Measurements from ENCODE around the gene OPCML. TPM values are rescaled to one million over a fixed set of nuclear protein-coding genes. Genes with fewer than 3 reads are reported as not detected.

OPCML gene
- total and polyA plus RNA-seq, 4 donors, result under 0.01 to 0.01 TPM; not detected in 2

DNA sequence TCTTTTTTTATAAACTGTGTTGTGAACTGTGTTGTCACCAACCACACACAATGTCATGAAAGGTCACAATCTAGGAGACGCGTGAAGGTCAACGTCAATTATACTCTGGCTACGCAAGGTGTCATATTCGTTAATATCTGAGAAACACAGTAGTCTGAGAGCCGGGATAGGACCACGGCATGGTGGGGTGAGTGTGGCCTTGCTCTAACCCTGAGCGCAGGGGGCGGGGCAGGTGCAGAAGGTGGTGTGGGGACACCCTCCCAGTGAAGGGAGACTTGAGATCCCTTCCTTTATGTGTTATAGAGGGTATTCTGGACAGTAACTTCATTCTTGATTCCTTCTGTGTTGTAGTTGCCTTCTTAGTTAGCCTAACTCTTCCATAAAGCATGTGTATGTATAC is 883.0 kb downstream of the OPCML start:
- WGBS, result 95% methylated on average over 9 of the region's 9 CpGs

DNA sequence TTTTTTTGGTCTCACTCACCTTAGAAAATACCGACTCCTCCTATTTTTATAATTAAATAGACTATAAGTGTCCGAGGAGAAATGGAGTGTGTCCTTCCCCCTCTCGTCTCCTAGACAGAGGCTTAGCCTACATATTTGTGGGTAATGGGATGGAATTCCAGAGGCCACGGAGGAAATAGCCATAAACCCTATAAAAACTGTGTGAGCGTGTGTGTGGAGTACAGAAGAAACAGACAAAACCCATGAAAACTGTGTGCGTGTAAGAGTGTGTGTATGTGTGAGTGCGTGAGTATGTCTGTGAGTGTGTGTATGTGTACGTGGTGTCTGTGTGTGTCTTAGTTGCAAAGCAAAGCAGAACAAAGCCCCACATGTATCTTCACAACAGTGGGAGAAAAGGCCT is 883.5 kb downstream of the OPCML start:
- H3K36me3 ChIP-seq (ENCODE audit: control insufficient read depth in 4 of 4, insufficient read depth in 3 of 4, low read depth in 1 of 4, low read length in 3 of 4), result no peaks in the 10 kb centered on the region
- H3K4me3 ChIP-seq (ENCODE audit: low read depth in 1 of 3, low read length in 3 of 3), result no peak overlapping the region
- no peak overlapping the region for H3K9ac ChIP-seq (ENCODE audit: low read depth in 1 of 2, low read length in 2 of 2)
- no peaks in the 10 kb centered on the region for H3K27me3 ChIP-seq (ENCODE audit: control insufficient read depth in 4 of 4, insufficient read depth in 4 of 4, low read length in 3 of 4)
- H3K4me1 ChIP-seq (ENCODE audit: control insufficient read depth in 4 of 4, insufficient read depth in 4 of 4, low read length in 3 of 4), result no peaks in the 10 kb centered on the region
- H3K9me3 ChIP-seq (ENCODE audit: control insufficient read depth in 4 of 4, low read length in 3 of 4), result no peaks in the 10 kb centered on the region
- TF ChIP-seq FOXA1 (IDR thresholded peaks at IDR 0.05), result no peak
- TF ChIP-seq, protein P1, sequence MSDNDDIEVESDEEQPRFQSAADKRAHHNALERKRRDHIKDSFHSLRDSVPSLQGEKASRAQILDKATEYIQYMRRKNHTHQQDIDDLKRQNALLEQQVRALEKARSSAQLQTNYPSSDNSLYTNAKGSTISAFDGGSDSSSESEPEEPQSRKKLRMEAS (IDR thresholded peaks at IDR 0.05), result no peak
- no peak for DNase-seq (ENCODE audit: low spot score)
- WGBS, result 93% methylated on average over 8 of the region's 8 CpGs
- no peak overlapping the region for H3K27ac ChIP-seq (ENCODE audit: low read depth in 1 of 2, low read length in 2 of 2)

More for the DNA sequence above, 883.0 kb downstream of the OPCML start:
- Histone ChIP-seq H3K27me3 (ENCODE audit: control insufficient read depth in 4 of 4, insufficient read depth in 4 of 4, low read length in 3 of 4) (no peaks in the 10 kb centered on the region), H3K36me3 (ENCODE audit: control insufficient read depth in 4 of 4, insufficient read depth in 3 of 4, low read depth in 1 of 4, low read length in 3 of 4) (no peaks in the 10 kb centered on the region), H3K4me1 (ENCODE audit: control insufficient read depth in 4 of 4, insufficient read depth in 4 of 4, low read length in 3 of 4) (no peaks in the 10 kb centered on the region), H3K9ac (ENCODE audit: low read depth in 1 of 2, low read length in 2 of 2) (no peak overlapping the region), H3K9me3 (ENCODE audit: control insufficient read depth in 4 of 4, low read length in 3 of 4) (no peaks in the 10 kb centered on the region), H3K4me3 (ENCODE audit: low read depth in 1 of 3, low read length in 3 of 3) (no peak overlapping the region), H3K27ac (ENCODE audit: low read depth in 1 of 2, low read length in 2 of 2) (no peak overlapping the region)
- DNase-seq (ENCODE audit: low spot score), result no peak
- TF ChIP-seq RXRA (IDR thresholded peaks at IDR 0.05) (no peak), NR2F2 (IDR thresholded peaks at IDR 0.05) (no peak), GABPA (IDR thresholded peaks at IDR 0.05 in 1 of 2, conservative IDR thresholded peaks at IDR 0.05 in 1 of 2) (no peak), SP1 (IDR thresholded peaks at IDR 0.05) (no peak), TAF1 (conservative IDR thresholded peaks at IDR 0.05) (no peak), RAD21 (IDR thresholded peaks at IDR 0.05) (no peak), FOXA1 (IDR thresholded peaks at IDR 0.05) (no peak), EGR1 (IDR thresholded peaks at IDR 0.05; ENCODE audit: low read depth in 2 of 2) (no peak), JUND (IDR thresholded peaks at IDR 0.05) (no peak), YY1 (IDR thresholded peaks at IDR 0.05) (no peak), HNF4A (conservative IDR thresholded peaks at IDR 0.05) (no peak), FOXA2 (IDR thresholded peaks at IDR 0.05) (no peak), HNF4G (IDR thresholded peaks at IDR 0.05) (no peak)
- TF ChIP-seq, protein P1 (IDR thresholded peaks at IDR 0.05), result no peak
- TF ChIP-seq, protein P2, sequence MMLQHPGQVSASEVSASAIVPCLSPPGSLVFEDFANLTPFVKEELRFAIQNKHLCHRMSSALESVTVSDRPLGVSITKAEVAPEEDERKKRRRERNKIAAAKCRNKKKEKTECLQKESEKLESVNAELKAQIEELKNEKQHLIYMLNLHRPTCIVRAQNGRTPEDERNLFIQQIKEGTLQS (IDR thresholded peaks at IDR 0.05), result no peak
- TF ChIP-seq, protein P3, sequence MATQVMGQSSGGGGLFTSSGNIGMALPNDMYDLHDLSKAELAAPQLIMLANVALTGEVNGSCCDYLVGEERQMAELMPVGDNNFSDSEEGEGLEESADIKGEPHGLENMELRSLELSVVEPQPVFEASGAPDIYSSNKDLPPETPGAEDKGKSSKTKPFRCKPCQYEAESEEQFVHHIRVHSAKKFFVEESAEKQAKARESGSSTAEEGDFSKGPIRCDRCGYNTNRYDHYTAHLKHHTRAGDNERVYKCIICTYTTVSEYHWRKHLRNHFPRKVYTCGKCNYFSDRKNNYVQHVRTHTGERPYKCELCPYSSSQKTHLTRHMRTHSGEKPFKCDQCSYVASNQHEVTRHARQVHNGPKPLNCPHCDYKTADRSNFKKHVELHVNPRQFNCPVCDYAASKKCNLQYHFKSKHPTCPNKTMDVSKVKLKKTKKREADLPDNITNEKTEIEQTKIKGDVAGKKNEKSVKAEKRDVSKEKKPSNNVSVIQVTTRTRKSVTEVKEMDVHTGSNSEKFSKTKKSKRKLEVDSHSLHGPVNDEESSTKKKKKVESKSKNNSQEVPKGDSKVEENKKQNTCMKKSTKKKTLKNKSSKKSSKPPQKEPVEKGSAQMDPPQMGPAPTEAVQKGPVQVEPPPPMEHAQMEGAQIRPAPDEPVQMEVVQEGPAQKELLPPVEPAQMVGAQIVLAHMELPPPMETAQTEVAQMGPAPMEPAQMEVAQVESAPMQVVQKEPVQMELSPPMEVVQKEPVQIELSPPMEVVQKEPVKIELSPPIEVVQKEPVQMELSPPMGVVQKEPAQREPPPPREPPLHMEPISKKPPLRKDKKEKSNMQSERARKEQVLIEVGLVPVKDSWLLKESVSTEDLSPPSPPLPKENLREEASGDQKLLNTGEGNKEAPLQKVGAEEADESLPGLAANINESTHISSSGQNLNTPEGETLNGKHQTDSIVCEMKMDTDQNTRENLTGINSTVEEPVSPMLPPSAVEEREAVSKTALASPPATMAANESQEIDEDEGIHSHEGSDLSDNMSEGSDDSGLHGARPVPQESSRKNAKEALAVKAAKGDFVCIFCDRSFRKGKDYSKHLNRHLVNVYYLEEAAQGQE (IDR thresholded peaks at IDR 0.05), result no peak
- TF ChIP-seq, protein P4, sequence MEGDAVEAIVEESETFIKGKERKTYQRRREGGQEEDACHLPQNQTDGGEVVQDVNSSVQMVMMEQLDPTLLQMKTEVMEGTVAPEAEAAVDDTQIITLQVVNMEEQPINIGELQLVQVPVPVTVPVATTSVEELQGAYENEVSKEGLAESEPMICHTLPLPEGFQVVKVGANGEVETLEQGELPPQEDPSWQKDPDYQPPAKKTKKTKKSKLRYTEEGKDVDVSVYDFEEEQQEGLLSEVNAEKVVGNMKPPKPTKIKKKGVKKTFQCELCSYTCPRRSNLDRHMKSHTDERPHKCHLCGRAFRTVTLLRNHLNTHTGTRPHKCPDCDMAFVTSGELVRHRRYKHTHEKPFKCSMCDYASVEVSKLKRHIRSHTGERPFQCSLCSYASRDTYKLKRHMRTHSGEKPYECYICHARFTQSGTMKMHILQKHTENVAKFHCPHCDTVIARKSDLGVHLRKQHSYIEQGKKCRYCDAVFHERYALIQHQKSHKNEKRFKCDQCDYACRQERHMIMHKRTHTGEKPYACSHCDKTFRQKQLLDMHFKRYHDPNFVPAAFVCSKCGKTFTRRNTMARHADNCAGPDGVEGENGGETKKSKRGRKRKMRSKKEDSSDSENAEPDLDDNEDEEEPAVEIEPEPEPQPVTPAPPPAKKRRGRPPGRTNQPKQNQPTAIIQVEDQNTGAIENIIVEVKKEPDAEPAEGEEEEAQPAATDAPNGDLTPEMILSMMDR (IDR thresholded peaks at IDR 0.05; ENCODE audit: low read depth, low read length, missing input control), result no peak
